NCI-H2081 treated with DMSO at 0.1 percent for 48 hours (cell line): ENCODE data around the gene ABLIM3.

ENCODE experiments used
- DNase-seq: peaks from one replicate; lab custom pipeline; 2025; lab: John Stamatoyannopoulos, UW

The ABLIM3 gene

GRCh38 chr5:149309354-149309753 lies 168.1 kb downstream of the ABLIM3 start:
- DNase-seq, result no peak
